Activated CD4-positive, alpha-beta memory T cell treated with anti-CD3 and anti-CD28 coated beads for 36 hours (primary cell): ENCODE results near the gene FHIT. TPM values are rescaled to one million over a fixed set of nuclear protein-coding genes. Genes with fewer than 3 reads are reported as not detected.
"Not testable (repeated sequence)": the region's sequence is repeated elsewhere in the genome, so short reads cannot be mapped to it uniquely, and the experiment has no call there.

ENCODE experiments used
- CTCF ChIA-PET: fragments of 350-600 bp; sonication (Branson Sonifier 250); formaldehyde crosslinking; loops from one replicate; lab custom pipeline; 2021; ENCODE audit warnings: antibody characterized with exemption, inconsistent platforms; lab: Charles Lee
- POLR2A ChIA-PET: fragments of 350-600 bp; sonication (Branson Sonifier 250); formaldehyde crosslinking; loops from one replicate; lab custom pipeline; 2021; ENCODE audit warnings: antibody characterized with exemption; lab: Charles Lee
- DNase-seq: peaks from one replicate; pipeline ENCODE4 v3.0.0-alpha.2; 2020
- H3K27ac Mint-ChIP-seq: one replicate; pipeline ENCODE4 v1.8.0; 2021; ENCODE audit warnings: mixed read lengths
- H3K27me3 Mint-ChIP-seq: one replicate; pipeline ENCODE4 v1.8.0; 2021; ENCODE audit warnings: mixed read lengths
- H3K36me3 Mint-ChIP-seq: one replicate; pipeline ENCODE4 v1.8.0; 2021; ENCODE audit warnings: mixed read lengths
- H3K4me1 Mint-ChIP-seq: one replicate; pipeline ENCODE4 v1.8.0; 2021; ENCODE audit warnings: low read depth, mixed read lengths
- H3K4me3 Mint-ChIP-seq: one replicate; pipeline ENCODE4 v1.8.0; 2021; ENCODE audit warnings: mild to moderate bottlenecking, mixed read lengths
- H3K9me3 Mint-ChIP-seq: one replicate; pipeline ENCODE4 v1.8.0; 2021; ENCODE audit warnings: mixed read lengths
- intact Hi-C: fragments of 100-400 bp; cut with micrococcal nuclease; formaldehyde crosslinking; loops from one replicate; pipeline ENCODE4 v1.15.1; 2023
- total RNA-seq, 2 experiments: library from RNA; stranded (reverse); gene quantifications; one replicate each; pipeline ENCODE4 v1.2.3, GENCODE V29; 2021

Gene FHIT
- total RNA-seq, 2 experiments from 2014 or later, result 7.2 to 8.7 TPM

DNA sequence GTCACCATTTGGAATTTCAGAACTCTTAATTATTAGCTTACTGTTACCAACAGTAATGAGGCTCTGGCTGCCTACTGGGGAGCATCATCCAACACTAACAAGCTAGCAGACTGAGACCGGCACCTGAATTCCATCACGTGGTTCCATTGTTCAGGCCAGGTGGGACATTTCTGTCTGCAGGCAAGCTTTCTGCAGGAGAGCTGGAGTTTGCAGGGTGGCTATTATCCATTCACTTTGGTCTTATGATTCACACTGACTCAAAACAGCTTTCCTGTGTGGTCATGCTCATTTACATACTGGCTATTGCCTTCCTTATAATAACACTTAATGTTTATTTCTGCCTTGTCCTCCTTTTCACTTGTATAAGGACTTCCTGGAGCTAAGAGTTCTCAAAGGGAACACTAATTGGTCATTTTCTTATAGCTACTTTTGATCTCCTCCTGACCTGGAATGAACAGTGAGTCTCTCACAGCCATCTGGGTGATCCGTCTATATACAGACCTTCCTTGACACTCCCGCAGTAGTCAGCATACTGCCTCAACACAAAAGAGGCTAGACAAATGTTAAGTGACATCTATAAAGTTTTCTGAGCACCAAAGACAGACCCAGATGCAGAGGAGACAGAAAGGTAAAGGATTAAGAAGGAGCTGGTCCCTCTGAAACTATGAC is 695.4 kb downstream of the FHIT start:
- H3K36me3 Mint-ChIP-seq, result no peaks in the 10 kb centered on the region
- no peaks in the 10 kb centered on the region for H3K27me3 Mint-ChIP-seq
- H3K4me1 Mint-ChIP-seq, result peaks cover 3% of the 10 kb centered on the region
- peaks cover 2% of the 10 kb centered on the region for H3K9me3 Mint-ChIP-seq
- ChIA-PET CTCF (no interaction called here), POLR2A (no interaction called here)
- H3K27ac Mint-ChIP-seq, result no peak overlapping the region
- H3K4me3 Mint-ChIP-seq, result no peak overlapping the region
- DNase-seq, result no peak
- intact Hi-C loops, result no loop called here

DNA sequence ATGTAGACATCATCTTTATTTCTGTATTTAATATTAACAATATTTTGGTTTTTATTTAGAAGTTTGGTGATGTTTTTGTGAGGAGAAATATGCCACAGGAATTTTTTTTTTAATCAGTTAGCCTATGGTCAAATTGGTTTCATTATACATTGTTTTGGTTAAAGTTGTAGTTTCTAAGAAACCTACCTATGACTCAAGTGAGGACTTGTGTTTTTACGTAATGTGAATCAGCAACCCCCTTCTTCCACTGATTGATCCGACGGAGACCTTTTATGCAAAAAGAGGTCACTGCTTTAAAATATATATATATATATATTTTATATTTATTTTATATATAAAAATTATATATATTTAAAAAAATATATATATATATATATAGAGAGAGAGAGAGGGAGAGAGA is 698.1 kb downstream of the FHIT start:
- Mint-ChIP-seq H3K27ac (no peak overlapping the region), H3K9me3 (peaks cover 4% of the 10 kb centered on the region), H3K27me3 (no peaks in the 10 kb centered on the region), H3K36me3 (no peaks in the 10 kb centered on the region), H3K4me1 (peaks cover 3% of the 10 kb centered on the region), H3K4me3 (no peak overlapping the region)
- ChIA-PET CTCF (no interaction called here), POLR2A (no interaction called here)
- intact Hi-C loops, result no loop called here
- no peak for DNase-seq

DNA sequence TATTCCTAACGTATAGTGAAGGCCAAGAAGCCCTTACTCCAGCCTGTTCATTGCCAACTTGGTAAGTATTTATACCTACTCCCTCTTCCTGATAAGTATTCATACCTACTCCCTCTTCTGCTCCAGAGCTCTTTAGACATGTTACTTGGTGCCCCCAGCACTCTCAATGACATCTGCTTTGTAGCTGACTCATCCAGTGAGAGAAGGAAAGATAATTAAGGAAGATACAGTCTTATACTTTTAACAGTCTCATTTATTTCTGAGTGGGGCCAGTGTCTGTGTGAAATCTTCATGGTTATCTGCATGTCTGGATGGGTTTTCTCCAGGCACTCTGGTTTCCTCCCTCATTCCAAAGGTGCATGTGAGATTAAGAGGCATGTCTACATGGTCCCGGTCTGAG is 698.7 kb downstream of the FHIT start:
- intact Hi-C loops, result no loop called here
- Mint-ChIP-seq H3K9me3 (peaks cover 4% of the 10 kb centered on the region), H3K4me3 (no peak overlapping the region), H3K36me3 (no peaks in the 10 kb centered on the region), H3K27me3 (no peaks in the 10 kb centered on the region), H3K27ac (no peak overlapping the region), H3K4me1 (peaks cover 3% of the 10 kb centered on the region)
- CTCF ChIA-PET, result no interaction called here
- DNase-seq, result no peak
- POLR2A ChIA-PET, result no interaction called here

DNA sequence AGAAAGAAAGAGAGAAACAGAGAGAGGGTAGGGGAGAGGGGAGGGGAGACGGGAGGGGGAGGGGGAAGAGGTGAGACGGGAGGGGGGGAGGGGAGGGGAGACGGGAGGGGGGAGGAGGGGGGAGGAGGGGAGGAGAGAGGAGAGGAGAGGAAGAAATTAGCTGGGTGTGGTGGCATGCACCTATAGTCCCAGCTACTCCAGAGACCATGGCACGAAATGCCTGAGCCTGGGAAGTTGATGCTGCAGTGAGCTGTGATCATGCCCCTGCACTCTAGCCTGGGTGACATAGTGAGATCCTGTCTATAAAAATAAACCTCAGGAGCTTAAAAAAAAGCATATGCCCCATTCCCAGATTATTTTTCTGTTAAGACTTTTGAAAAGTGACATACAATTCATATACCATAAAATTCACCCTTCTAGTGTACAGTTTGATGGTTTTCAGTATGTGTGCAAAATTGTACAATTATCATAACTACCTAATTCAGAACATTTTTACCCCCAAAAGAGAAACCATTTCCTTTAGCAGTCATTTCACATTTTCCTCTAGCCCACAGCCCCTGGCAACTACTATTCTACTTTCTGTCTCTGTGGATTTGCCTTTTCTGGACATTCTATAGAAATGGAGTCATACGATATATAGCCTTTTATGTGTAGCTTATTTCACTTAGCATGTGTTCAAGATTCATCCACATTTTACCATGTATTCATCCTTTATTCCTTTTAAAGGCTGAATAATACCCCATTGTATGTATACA is 699.6 kb downstream of the FHIT start:
- intact Hi-C loops, result no loop called here
- no peak overlapping the region for H3K27ac Mint-ChIP-seq
- DNase-seq, result no peak
- CTCF ChIA-PET, result no interaction called here
- H3K36me3 Mint-ChIP-seq, result no peaks in the 10 kb centered on the region
- POLR2A ChIA-PET, result no interaction called here
- H3K4me1 Mint-ChIP-seq, result peaks cover 3% of the 10 kb centered on the region
- H3K9me3 Mint-ChIP-seq, result peaks cover 4% of the 10 kb centered on the region
- H3K27me3 Mint-ChIP-seq, result peaks cover under 1% of the 10 kb centered on the region
- H3K4me3 Mint-ChIP-seq, result no peak overlapping the region

DNA sequence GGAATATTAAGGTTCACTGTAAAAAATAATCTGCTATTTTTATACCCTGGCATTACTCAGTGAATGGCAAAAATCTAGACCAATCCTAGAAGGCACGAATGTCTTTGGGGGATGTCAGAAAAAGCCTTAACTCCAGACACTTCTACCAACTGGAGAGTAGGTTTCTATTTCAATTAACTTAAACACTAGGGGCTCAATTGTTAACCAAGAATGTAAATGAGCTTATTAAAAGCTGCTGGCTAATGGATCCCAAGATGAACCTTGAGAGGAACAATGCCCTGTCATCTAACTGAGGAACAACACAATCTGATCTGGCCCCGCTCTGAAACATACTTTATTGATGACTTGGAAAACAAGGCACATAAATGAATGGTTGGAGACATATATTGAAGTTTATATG is 701.4 kb downstream of the FHIT start:
- ChIA-PET POLR2A (no interaction called here), CTCF (interaction anchor here (0.5 kb wide), 1 partner anchor 24 kb away, joined by 3 read pairs; no protein-coding TSS in a partner anchor)
- Mint-ChIP-seq H3K4me1 (peaks cover 3% of the 10 kb centered on the region), H3K27ac (no peak overlapping the region), H3K9me3 (peaks cover 4% of the 10 kb centered on the region), H3K36me3 (no peaks in the 10 kb centered on the region), H3K27me3 (peaks cover 2% of the 10 kb centered on the region), H3K4me3 (no peak overlapping the region)
- intact Hi-C loops, result no loop called here
- DNase-seq, result no peak

DNA sequence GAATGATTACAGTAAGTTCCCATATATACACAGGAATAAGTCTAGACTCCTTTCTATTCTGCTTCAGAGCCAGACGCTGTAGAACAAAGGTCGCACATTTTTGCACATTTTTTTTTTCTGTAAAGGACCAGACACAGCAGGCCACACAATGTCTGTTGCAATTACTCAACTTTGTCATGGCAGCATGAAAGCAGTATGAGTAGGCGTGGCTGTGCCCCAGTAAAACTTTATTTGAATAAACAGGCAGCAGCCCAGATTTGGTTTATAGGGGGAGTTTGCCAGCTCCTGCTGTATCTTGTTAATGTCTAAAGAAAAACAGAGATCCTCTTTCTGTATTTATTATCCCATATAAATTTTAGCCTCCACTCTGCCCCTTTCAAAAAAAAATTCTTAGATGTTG is 708.3 kb downstream of the FHIT start:
- DNase-seq, result no peak
- H3K27ac Mint-ChIP-seq, result no peak overlapping the region
- peaks cover 2% of the 10 kb centered on the region for H3K36me3 Mint-ChIP-seq
- peaks cover 2% of the 10 kb centered on the region for H3K27me3 Mint-ChIP-seq
- ChIA-PET POLR2A (no interaction called here), CTCF (no interaction called here)
- peaks cover 6% of the 10 kb centered on the region for H3K9me3 Mint-ChIP-seq
- no peaks in the 10 kb centered on the region for H3K4me1 Mint-ChIP-seq
- intact Hi-C loops, result no loop called here
- H3K4me3 Mint-ChIP-seq, result no peak overlapping the region

DNA sequence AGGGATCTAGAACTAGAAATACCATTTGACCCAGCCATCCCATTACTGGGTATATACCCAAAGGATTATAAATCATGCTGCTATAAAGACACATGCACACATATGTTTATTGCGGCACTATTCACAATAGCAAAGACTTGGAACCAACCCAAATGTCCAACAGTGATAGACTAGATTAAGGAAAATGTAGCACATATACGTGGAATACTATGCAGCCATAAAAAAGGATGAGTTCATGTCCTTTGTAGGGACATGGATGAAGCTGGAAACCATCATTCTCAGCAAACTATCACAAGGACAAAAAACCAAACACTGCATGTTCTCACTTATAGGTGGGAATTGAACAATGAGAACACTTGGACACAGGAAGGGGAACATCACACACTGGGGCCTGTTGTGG is 711.9 kb downstream of the FHIT start:
- CTCF ChIA-PET, intact Hi-C loops, H3K36me3 Mint-ChIP-seq, DNase-seq, POLR2A ChIA-PET, H3K27me3 Mint-ChIP-seq, H3K4me3 Mint-ChIP-seq, H3K9me3 Mint-ChIP-seq, H3K27ac Mint-ChIP-seq, H3K4me1 Mint-ChIP-seq: not testable (repeated sequence)

DNA sequence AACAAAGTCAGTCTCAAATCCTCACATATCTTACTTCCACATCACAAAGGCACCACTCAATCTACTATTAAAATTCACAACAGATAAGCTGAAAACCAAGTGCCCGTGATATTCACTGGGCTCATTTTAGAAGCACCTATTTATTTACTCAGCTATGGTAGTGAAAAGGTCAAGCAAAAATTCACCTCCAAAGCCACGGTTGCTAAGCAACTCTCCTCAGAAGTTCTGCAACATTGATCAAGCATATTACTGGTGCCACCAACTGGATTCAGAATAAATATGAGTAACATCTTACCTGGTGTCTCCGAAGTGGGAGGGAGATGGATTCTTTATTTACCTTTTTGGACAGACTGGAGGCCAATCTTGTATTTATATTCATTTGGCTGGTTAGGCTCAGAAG is 714.8 kb downstream of the FHIT start:
- intact Hi-C loops, result no loop called here
- no peak overlapping the region for H3K27ac Mint-ChIP-seq
- H3K4me3 Mint-ChIP-seq, result no peak overlapping the region
- no peaks in the 10 kb centered on the region for H3K27me3 Mint-ChIP-seq
- CTCF ChIA-PET, result no interaction called here
- no peak for DNase-seq
- H3K9me3 Mint-ChIP-seq, result peaks cover 6% of the 10 kb centered on the region
- H3K4me1 Mint-ChIP-seq, result no peaks in the 10 kb centered on the region
- H3K36me3 Mint-ChIP-seq, result peaks cover 2% of the 10 kb centered on the region
- POLR2A ChIA-PET, result no interaction called here

DNA sequence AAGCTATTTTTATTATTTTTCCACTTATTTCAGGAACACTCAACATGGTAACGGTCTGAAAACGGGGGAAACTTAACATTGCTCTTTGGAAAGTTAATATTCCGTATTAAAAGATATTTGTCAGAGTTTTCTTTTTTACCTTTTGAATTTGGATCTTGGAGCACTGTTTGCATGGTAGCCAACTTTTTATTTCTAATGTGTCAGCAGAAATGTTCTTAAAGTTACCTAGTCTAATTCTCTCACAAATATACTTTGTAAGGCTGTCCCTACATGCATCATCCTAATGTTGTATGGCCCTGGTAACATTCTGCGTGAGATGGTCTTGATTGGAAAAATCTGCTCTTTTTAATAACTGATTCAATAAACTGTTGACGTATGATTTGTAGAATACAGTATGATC is 719.5 kb downstream of the FHIT start:
- Mint-ChIP-seq H3K9me3 (no peaks in the 10 kb centered on the region), H3K4me3 (no peak overlapping the region), H3K27ac (no peak overlapping the region), H3K36me3 (no peaks in the 10 kb centered on the region), H3K4me1 (no peaks in the 10 kb centered on the region), H3K27me3 (no peaks in the 10 kb centered on the region)
- intact Hi-C loops, result no loop called here
- POLR2A ChIA-PET, result no interaction called here
- CTCF ChIA-PET, result no interaction called here
- no peak for DNase-seq

DNA sequence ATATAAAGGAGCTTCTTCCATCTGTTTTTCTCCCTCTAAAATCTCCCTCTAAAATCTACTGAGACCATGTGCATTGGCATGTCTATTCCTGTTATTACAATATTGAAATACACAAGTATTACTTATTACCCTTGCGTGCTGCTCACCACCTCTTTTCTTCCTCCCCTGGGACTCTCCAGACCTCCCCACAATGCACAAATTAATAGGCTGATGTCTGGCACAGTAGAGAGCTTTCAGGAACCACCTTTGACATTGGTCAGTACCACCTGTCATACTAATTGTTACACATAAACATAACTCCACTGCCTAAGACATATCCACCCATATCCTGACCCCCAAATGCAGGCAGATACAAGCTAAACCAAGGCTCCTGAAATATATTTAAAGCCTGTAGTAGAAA is 722.6 kb downstream of the FHIT start:
- POLR2A ChIA-PET, result no interaction called here
- Mint-ChIP-seq H3K4me3 (no peak overlapping the region), H3K27ac (no peak overlapping the region), H3K4me1 (no peaks in the 10 kb centered on the region), H3K9me3 (no peaks in the 10 kb centered on the region), H3K36me3 (no peaks in the 10 kb centered on the region), H3K27me3 (no peaks in the 10 kb centered on the region)
- CTCF ChIA-PET, result no interaction called here
- no peak for DNase-seq
- intact Hi-C loops, result no loop called here

DNA sequence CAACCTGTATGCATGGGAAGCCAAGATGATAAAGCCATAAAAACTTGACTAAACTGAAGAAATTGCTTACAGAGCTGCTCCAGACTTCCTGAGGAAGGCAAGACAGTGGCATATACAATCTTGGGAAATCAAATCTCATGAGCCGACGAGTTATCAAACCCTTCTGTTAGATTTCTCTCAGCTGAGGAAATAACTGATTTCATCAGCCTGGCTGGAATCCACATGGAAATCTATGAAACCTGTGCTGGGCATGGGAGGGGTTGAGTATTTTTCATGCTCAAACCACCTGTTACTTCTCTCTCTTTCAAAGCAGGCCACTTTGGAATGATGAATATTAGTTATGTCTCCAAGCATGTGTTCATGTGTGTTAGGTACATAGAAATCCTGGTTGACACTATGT is 727.7 kb downstream of the FHIT start:
- Mint-ChIP-seq H3K4me3 (no peak overlapping the region), H3K27me3 (no peaks in the 10 kb centered on the region), H3K9me3 (no peaks in the 10 kb centered on the region), H3K4me1 (no peaks in the 10 kb centered on the region), H3K36me3 (no peaks in the 10 kb centered on the region), H3K27ac (no peak overlapping the region)
- no peak for DNase-seq
- CTCF ChIA-PET, result no interaction called here
- intact Hi-C loops, result no loop called here
- POLR2A ChIA-PET, result no interaction called here

DNA sequence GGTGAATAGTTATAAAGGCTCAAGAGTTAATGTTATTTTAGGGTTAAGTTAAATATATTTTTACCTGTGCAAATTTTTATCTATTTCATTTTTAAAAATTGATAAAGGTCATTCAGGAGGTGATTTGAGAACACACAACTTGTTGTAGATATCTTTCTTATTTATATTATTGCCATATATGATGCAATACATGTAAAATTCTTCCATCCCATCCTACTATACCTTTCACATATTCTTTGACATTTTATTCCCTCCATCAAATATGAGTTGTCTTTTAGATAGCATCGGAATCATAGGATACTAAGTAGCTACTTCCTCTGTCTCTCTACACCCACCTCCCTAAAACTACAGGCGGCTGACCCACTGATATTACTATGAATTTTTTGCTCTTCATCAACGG is 734.1 kb downstream of the FHIT start:
- Mint-ChIP-seq H3K27ac (no peak overlapping the region), H3K4me1 (no peaks in the 10 kb centered on the region), H3K9me3 (no peaks in the 10 kb centered on the region), H3K27me3 (no peaks in the 10 kb centered on the region), H3K4me3 (no peak overlapping the region), H3K36me3 (no peaks in the 10 kb centered on the region)
- CTCF ChIA-PET, result no interaction called here
- no peak for DNase-seq
- POLR2A ChIA-PET, result no interaction called here
- intact Hi-C loops, result no loop called here

DNA sequence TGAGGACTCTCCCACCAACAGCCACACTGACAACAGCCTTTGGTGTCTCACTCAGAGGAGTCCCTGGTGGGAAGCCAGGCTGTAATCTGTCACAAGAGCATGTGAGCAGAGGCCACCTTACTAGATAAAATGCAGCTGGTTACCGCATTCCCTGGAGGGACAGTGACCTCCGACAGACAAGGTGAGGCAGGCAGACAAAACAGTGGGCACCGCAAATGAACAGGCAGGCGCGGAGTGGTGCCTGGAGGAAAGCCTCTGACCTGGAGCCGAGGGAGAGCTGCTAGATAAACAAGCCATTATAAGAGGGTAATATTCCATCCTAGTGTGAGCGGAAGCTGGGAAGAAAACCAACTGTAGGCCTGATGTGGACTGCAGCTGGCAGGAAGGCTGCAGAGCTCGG is 736.4 kb downstream of the FHIT start:
- no peaks in the 10 kb centered on the region for H3K27me3 Mint-ChIP-seq
- no peak overlapping the region for H3K27ac Mint-ChIP-seq
- no peaks in the 10 kb centered on the region for H3K9me3 Mint-ChIP-seq
- ChIA-PET CTCF (no interaction called here), POLR2A (no interaction called here)
- no peaks in the 10 kb centered on the region for H3K36me3 Mint-ChIP-seq
- no peaks in the 10 kb centered on the region for H3K4me1 Mint-ChIP-seq
- no peak overlapping the region for H3K4me3 Mint-ChIP-seq
- intact Hi-C loops, result no loop called here
- no peak for DNase-seq
